DOHH2 (cell line): ENCODE measurements around the gene IGF2.

ENCODE experiments used
- H3F3A ChIP-seq: fragments of 200-600 bp; sonication (generic), shearing (Covaris generic); 2 replicates; pipeline ENCODE4 v1.6.0; 2016; ENCODE audit warnings: antibody characterized with exemption, mild to moderate bottlenecking; ENCODE audit not compliant: control insufficient read depth, insufficient read depth
- H3K27ac ChIP-seq: fragments of 200-600 bp; sonication (generic); 2 replicates; pipeline ENCODE4 v1.5.1; 2014; ENCODE audit warnings: low read depth, mild to moderate bottlenecking, low read length, moderate library complexity
- H3K27me3 ChIP-seq: fragments of 200-600 bp; sonication (generic); 2 replicates; pipeline ENCODE4 v1.6.1; 2014; ENCODE audit warnings: mild to moderate bottlenecking, low read length, mixed read lengths; ENCODE audit not compliant: control insufficient read depth
- H3K36me3 ChIP-seq: fragments of 200-600 bp; sonication (generic); 2 replicates; pipeline ENCODE4 v1.6.1; 2014; ENCODE audit warnings: mild to moderate bottlenecking, low read length, moderate library complexity, mixed read lengths; ENCODE audit not compliant: control insufficient read depth
- H3K4me1 ChIP-seq: fragments of 200-600 bp; sonication (generic); 2 replicates; pipeline ENCODE4 v1.6.1; 2014; ENCODE audit warnings: mild to moderate bottlenecking, low read length, mixed read lengths; ENCODE audit not compliant: control insufficient read depth
- H3K4me2 ChIP-seq: fragments of 200-600 bp; sonication (generic); 2 replicates; pipeline ENCODE4 v1.6.0; 2014; ENCODE audit warnings: mild to moderate bottlenecking, low read length, moderate library complexity
- H3K4me3 ChIP-seq: fragments of 200-600 bp; sonication (generic); 2 replicates; pipeline ENCODE4 v1.5.1; 2014; ENCODE audit warnings: mild to moderate bottlenecking, low read length, mixed read lengths
- H3K79me2 ChIP-seq: fragments of 200-600 bp; sonication (generic); 2 replicates; pipeline ENCODE4 v1.6.1; 2014; ENCODE audit warnings: mild to moderate bottlenecking, low read length, mixed read lengths; ENCODE audit not compliant: control insufficient read depth
- H3K9me2 ChIP-seq: fragments of 200-600 bp; sonication (generic); replicated peaks from 2 replicates; pipeline ENCODE4 v1.6.1; 2014; ENCODE audit warnings: mild to moderate bottlenecking, low read length, mixed read lengths; ENCODE audit not compliant: control insufficient read depth
- H3K9me3 ChIP-seq: fragments of 200-600 bp; sonication (generic); 2 replicates; pipeline ENCODE4 v1.6.1; 2014; ENCODE audit warnings: antibody characterized with exemption, low read length, mixed read lengths; ENCODE audit not compliant: control insufficient read depth, insufficient read depth
- H4K20me1 ChIP-seq: fragments of 200-600 bp; sonication (generic); 2 replicates; pipeline ENCODE4 v1.6.0; 2014; ENCODE audit warnings: low read depth, mild to moderate bottlenecking, antibody characterized with exemption, low read length, moderate library complexity; ENCODE audit not compliant: control insufficient read depth, insufficient read depth
- EZH2phosphoT487 ChIP-seq: fragments of 200-600 bp; sonication (generic); IDR thresholded peaks from 2 replicates; pipeline ENCODE4 v1.6.1; 2017; ENCODE audit warnings: borderline replicate concordance, mild to moderate bottlenecking, antibody characterized with exemption, low read length, moderate library complexity, mixed read lengths
- TF ChIP-seq, protein P1 (sequence below): fragments of 200-600 bp; sonication (generic); IDR thresholded peaks from one replicate; pipeline ENCODE4 v1.5.1; 2014; ENCODE audit warnings: antibody characterized with exemption, mild to moderate bottlenecking, low read depth, low read length; ENCODE audit not compliant: poor library complexity, severe bottlenecking

IGF2 gene

DNA sequence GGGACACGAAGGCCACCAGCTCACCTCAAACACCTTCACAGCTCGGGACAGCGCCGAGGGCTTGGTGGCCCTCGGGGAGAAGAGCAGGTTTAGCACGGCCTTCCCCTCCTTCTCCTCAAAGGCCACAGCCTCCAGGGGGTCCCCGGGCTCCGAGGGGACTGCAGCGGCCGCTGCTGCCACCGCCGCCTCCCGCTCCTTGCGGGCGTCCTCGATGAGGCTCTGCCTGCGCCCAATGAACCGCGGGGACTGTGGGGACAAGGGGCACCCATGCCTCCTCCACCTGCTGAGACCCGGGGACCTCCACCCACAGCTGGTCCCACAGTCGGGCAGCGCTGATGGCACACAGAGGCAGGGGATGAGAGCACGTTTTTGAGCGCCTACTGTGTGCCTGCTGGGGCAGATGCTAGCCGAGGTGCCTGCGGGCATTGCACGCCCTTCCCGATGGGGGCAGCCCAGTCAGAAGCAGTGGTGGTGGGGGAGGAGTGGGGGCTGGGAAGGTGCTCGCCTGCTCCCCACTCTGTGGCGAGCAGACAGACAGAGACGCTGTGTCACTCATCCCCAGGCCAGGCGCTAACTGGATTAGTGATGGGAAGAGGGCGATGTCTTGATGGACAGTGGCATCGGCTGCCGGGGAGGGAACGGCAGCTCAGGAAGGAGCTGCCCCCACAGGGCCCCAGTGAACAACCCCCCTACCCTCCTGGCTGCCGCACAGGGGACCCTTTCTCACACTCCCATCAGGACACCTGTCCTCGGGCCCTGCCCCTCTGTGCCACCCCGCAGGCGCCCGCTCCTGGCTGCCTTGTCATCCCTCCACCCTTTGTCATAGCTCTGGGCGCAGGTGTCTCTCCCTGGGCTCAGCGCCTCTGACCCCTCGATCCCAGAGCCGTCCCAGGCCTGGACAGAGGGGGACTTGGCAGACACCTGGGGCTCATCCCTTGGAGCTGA is 30.7 kb upstream of the IGF2 start:
- H3K79me2 ChIP-seq = no peaks in the 10 kb centered on the region
- no peak overlapping the region for H3K4me2 ChIP-seq
- no peak overlapping the region for H3K4me3 ChIP-seq
- no peak overlapping the region for H3K27ac ChIP-seq
- TF ChIP-seq, protein P1, sequence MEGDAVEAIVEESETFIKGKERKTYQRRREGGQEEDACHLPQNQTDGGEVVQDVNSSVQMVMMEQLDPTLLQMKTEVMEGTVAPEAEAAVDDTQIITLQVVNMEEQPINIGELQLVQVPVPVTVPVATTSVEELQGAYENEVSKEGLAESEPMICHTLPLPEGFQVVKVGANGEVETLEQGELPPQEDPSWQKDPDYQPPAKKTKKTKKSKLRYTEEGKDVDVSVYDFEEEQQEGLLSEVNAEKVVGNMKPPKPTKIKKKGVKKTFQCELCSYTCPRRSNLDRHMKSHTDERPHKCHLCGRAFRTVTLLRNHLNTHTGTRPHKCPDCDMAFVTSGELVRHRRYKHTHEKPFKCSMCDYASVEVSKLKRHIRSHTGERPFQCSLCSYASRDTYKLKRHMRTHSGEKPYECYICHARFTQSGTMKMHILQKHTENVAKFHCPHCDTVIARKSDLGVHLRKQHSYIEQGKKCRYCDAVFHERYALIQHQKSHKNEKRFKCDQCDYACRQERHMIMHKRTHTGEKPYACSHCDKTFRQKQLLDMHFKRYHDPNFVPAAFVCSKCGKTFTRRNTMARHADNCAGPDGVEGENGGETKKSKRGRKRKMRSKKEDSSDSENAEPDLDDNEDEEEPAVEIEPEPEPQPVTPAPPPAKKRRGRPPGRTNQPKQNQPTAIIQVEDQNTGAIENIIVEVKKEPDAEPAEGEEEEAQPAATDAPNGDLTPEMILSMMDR = no peak
- TF ChIP-seq EZH2phosphoT487 = no peak
- no peaks in the 10 kb centered on the region for H3K27me3 ChIP-seq
- no peaks in the 10 kb centered on the region for H3K9me3 ChIP-seq
- no peaks in the 10 kb centered on the region for H3K9me2 ChIP-seq
- H3K36me3 ChIP-seq = no peaks in the 10 kb centered on the region
- no peaks in the 10 kb centered on the region for H4K20me1 ChIP-seq
- H3K4me1 ChIP-seq = no peaks in the 10 kb centered on the region
- H3F3A ChIP-seq = no peaks in the 10 kb centered on the region

DNA sequence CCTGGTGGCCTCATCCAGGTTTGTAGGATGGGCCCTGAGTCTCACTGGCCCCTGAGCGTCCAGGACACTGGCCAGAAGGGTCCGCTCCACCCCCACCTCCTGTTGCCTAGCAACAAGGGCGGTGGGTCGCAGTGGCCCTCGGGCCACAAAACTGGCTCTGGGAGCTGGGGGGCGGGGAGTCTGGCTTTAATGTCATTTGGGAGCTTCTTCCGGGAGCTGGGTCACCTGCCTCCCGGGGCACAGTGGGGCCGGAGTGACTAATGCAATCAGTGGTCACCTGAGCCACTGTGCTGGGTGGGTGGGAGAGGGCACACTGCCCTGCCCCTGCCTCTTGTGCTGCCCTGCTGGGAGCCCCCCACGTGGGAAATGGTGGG is 29.8 kb upstream of the IGF2 start:
- H3K9me2 ChIP-seq = no peaks in the 10 kb centered on the region
- H3K4me1 ChIP-seq = no peaks in the 10 kb centered on the region
- H3K27ac ChIP-seq = no peak overlapping the region
- H3K36me3 ChIP-seq = no peaks in the 10 kb centered on the region
- H3K9me3 ChIP-seq = no peaks in the 10 kb centered on the region
- no peaks in the 10 kb centered on the region for H3F3A ChIP-seq
- TF ChIP-seq, protein P1 = no peak
- no peak for TF ChIP-seq EZH2phosphoT487
- H3K79me2 ChIP-seq = no peaks in the 10 kb centered on the region
- no peaks in the 10 kb centered on the region for H3K27me3 ChIP-seq
- H4K20me1 ChIP-seq = no peaks in the 10 kb centered on the region
- no peak overlapping the region for H3K4me2 ChIP-seq
- no peak overlapping the region for H3K4me3 ChIP-seq

DNA sequence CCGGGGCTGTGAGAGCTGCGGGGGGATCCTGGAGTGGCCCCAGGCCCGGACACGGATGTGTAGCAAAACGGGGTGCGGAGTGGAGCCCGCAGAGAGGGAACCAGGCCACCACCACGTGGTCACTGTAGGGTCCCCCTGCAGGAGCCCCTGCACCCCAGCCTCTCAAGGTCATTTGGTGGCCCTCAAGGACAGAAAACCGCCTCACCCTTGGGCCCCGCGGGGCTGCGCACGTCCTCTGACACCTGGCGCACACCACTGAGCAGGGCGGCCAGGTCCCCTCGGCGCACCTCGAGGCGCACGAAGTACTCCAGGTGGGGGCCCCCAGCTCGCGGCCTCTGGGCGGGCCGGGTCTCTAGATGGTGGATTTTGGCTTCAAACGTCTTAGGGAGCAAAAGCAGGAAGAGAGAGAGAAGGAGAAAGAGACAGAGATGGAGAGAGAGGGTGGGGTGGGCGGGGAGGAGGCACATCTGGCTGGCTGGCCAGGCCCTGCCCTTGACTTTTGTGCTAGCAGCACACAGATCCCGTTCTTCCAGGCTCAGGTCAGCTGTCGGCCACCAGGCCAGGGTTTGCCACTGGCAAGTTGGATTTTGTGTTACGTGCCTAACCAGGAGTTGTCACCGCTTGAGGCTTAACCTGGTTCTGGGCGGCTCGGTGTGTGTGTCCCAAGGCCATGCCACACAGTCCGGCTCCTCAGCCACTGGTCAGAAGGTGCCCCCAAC is 29.3 kb upstream of the IGF2 start:
- no peaks in the 10 kb centered on the region for H3K36me3 ChIP-seq
- H3K9me3 ChIP-seq = no peaks in the 10 kb centered on the region
- H3K27ac ChIP-seq = no peak overlapping the region
- no peaks in the 10 kb centered on the region for H3K4me1 ChIP-seq
- no peaks in the 10 kb centered on the region for H3F3A ChIP-seq
- no peaks in the 10 kb centered on the region for H3K79me2 ChIP-seq
- TF ChIP-seq, protein P1 = no peak
- TF ChIP-seq EZH2phosphoT487 = no peak
- H3K4me3 ChIP-seq = no peak overlapping the region
- no peaks in the 10 kb centered on the region for H4K20me1 ChIP-seq
- H3K9me2 ChIP-seq = no peaks in the 10 kb centered on the region
- H3K27me3 ChIP-seq = no peaks in the 10 kb centered on the region
- no peak overlapping the region for H3K4me2 ChIP-seq
